Measurements from ENCODE around the gene TCEAL1. TPM values are rescaled to one million over a fixed set of nuclear protein-coding genes. Genes with fewer than 3 reads are reported as not detected.
"Not testable (repeated sequence)": the region's sequence is repeated elsewhere in the genome, so short reads cannot be mapped to it uniquely, and the experiment has no call there.

The TCEAL1 gene
- polyA plus RNA-seq, 1 donor: 69.1 TPM

DNA sequence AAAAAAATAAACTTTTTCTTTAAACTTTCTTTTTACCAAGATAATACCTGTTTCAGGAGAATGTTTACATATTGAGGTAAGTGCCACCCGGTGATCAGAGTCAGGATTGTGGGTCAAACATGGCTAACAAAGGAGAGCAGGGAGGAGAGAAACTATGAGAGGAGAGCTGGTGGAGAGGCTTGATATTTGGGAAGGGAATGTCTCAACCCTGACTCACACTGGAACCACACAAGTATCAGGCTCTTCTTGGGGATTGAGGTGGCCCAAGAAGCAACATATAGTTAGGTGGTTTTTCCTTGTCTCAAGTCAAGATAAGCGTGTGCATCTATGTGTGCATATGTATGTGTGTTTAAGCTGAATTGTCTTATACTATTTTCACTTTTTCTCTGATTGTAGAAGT lies 6.7 kb downstream of the TCEAL1 start:
- no peak for DNase-seq (ENCODE audit: low read depth)

DNA sequence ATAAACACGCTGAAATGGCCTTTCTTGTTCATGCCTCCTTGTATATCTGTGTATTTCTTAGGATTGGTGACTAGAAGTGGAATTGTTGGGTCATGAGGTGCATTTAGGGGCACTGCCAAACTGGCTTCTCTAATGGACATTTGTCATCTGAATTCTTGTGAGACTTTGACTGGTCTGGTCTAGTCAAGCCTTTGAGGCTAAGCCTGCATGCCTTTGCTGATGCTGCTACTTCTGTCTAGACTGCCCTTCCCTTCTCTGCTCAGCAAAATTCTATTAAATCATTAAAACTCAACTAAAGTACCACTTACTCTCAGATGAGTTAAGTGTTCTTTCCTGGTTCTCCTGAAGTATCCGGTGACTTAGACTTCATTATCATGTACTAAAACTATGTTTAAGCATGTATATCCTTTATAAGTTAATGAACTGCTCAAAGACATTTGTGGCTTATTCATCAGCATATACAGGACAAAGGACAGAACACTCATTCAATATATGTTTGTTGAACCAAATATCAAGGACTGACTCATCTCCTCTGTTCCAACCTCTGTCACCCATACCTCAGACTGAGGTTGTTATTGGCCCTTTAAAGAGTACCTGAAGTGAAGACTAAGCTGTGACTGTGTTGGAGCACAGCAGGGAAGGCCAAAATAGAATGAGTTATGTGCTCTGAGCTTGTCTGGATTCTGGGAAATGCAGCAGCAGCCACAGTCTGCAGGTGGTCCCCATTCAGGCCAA lies 9.0 kb downstream of the TCEAL1 start:
- DNase-seq (ENCODE audit: low read depth): no peak

DNA sequence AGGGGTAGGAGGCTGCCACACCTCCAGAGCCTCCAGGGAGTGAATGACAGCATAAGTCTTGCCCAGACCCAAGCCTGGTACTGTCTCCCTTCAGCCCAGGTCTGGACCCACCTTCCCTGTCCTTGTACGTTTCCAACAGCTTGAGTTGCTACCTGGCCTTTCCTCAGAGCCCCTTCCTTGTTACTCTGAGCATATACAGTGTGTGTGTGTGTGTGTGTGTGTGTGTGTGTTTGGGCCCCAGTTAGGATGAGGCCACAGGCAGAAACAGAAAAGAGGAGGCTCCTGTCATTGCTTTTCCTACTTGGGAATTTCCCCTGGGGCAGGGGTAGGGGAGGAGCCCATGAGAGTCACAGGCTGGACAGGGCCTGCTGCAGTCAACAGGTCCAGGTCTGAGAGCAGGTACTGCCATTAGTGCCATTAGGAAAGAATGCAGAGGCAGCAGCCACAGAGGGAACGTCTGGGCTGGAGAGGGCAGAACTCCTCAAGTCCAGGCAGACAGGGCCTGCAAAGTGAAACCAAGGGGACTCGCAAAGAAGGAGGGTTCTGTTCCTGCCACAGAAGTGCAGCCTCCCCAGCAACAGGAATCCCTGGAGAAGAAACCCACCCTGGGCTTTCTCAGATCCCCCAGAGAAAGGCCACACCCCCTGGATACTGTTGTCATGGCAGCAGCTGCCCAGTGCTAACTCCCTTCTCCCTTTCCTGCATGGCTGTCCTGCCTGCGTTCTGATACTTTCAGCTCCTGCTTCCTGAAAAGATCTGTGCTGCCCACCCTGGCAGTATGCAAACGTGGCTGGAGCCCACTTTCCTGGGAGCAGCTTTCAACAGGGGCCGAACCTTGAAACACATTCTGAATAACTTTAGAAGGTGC lies 9.9 kb downstream of the TCEAL1 start:
- not testable (repeated sequence) for DNase-seq (ENCODE audit: low read depth)

GRCh38 chrX:103640401-103641155 lies 11.8 kb downstream of the TCEAL1 start:
- no peak for DNase-seq (ENCODE audit: low read depth)

DNA sequence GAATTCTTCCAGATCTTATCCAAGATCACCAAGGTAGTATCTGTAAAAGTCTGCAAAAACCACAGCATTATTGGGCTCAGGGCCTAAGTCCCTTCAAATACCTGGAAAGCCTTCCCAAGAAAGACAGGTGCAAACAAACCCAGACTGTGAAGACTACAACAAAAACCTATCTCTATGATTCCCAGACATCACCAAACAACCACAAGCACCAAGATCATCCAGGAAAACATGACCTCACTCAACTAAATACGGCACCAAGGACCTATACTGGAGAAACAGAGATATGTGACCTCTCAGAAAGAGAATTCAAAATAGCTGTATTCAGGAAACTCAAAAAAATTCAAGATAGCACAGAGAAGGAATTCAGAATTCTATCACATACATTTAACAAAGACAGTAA lies 15.3 kb downstream of the TCEAL1 start:
- DNase-seq (ENCODE audit: low read depth): no peak

GRCh38 chrX:103647630-103648029 lies 18.9 kb downstream of the TCEAL1 start:
- DNase-seq (ENCODE audit: low read depth): no peak

GRCh38 chrX:103651151-103651773 lies 22.5 kb downstream of the TCEAL1 start:
- DNase-seq (ENCODE audit: low read depth): no peak

GRCh38 chrX:103655230-103656000 lies 26.6 kb downstream of the TCEAL1 start:
- DNase-seq (ENCODE audit: low read depth): not testable (repeated sequence)

- DNase-seq (ENCODE audit: low read depth): no peak
Measured at GRCh38 chrX:103656617-103657016, 27.8 kb downstream of the TCEAL1 start.

DNA sequence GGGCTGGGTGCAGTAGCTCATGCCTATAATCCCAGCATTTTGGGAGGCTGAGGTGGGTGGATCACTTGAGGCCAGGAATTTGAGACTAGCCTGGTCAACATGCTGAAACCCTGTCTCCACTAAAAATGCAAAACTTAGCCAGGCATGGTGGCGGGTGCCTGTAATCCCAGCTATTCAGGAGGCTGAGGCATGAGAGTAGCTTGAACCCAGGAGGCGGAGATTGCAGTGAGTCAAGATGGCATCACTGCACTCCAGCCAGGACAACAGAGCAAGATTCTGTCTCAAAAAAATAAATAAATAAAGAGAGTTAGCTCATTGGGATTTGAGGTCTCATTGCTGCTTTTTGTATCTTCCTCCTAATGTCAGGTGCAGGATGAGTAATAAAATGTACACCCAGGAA lies 28.3 kb downstream of the TCEAL1 start:
- DNase-seq (ENCODE audit: low read depth): not testable (repeated sequence)

DNA sequence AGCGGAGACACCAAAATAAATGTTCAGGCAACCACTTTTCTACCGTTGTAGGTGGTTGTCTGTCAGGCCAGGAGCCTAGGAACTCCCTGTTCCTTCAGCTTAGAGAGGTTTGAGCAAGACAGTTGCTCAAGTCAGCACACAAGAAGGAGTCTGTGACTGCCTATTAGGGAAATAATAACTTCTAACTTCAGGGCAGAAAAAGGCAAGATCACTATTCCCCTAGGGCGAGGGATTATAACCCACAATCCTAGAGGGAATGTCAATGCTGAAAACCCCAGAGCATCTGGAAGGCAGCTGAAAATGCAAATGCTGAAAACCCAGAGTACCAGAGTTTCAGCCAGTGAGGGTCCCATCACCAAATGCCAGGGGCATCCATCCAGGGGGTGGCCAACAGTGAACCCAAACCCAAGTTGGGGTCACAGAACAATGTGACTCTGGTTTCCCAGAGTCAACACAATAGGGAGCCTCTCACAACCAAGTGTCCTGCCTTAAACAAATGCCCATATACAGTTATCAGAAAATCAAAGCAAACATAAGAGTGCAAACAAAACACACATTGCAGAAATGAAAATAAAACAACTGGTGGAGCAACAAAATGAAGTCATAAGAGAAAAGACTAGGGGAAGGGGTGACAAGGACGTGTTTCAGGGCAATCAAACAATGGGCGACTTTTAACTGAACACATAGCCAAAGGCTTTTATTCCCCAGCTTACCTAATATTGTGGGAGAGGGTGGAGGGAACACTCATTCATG lies 30.1 kb downstream of the TCEAL1 start:
- DNase-seq (ENCODE audit: low read depth): no peak

- not testable (repeated sequence) for DNase-seq (ENCODE audit: low read depth)
Measured at GRCh38 chrX:103659460-103659859, 30.7 kb downstream of the TCEAL1 start.

GRCh38 chrX:103663981-103664762 lies 35.4 kb downstream of the TCEAL1 start:
- no peak for DNase-seq (ENCODE audit: low read depth)

DNA sequence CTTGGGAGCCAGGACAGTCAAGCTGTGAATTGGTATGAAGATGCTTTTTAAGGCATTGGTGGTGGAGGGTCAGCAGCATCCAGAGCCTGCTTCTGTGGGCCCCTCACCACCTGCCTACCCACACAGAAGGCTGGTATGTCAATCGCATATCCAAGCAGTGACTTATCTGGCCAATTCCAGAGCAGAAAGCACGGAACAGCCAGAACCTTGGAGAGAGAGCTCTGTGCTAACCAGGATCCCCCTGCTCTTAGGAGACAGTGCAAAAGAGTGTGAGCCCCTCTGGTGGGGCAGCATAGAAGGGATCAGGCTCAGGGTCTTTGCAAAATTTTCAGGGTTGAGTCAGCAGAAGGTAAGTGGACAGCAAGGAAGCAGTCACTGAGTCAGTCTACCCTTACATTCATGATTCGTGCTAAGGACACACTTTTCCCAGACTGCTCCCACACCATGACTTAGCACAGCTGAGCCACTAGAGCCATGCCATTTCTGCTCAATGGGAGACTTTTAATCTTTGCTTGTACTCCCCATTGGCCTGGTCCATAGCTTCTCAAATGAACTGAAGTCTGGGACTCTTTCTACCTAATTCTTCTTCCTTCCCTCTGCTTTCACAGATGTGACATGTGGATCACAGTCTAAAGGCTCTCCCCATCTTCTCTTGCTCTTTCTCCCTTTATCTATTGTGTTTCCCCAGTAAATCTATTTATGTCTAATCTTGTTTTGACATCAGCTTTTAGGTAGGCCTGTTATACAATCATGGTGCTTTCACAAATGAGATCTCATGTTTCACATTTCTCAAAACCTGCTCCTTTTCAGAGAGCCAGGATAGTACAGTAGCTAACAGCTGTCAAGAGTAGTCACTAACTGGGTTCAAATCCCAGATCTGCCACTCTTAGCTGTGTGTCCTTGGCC lies 37.7 kb downstream of the TCEAL1 start:
- DNase-seq (ENCODE audit: low read depth): no peak

- DNase-seq (ENCODE audit: low read depth): no peak
Measured at GRCh38 chrX:103669745-103670144, 41.0 kb downstream of the TCEAL1 start.

- no peak for DNase-seq (ENCODE audit: low read depth)
Measured at GRCh38 chrX:103674531-103675454, 46.0 kb downstream of the TCEAL1 start.

Data from forelimb muscle (tissue), 1 donor.